Activated CD8-positive, alpha-beta memory T cell treated with anti-CD3 and anti-CD28 coated beads for 36 hours (primary cell): Measurements from ENCODE around the gene MAP4K5. TPM values are rescaled to one million over a fixed set of nuclear protein-coding genes. Genes with fewer than 3 reads are reported as not detected.

Source experiments
- CTCF ChIA-PET: fragments of 350-600 bp; sonication (Branson Sonifier 250); formaldehyde crosslinking; loops from one replicate; lab custom pipeline; 2021; ENCODE audit warnings: antibody characterized with exemption; lab: Charles Lee
- POLR2A ChIA-PET: fragments of 350-600 bp; sonication (Branson Sonifier 250); formaldehyde crosslinking; loops from one replicate; lab custom pipeline; 2021; ENCODE audit warnings: antibody characterized with exemption; lab: Charles Lee
- total RNA-seq, 2 experiments: library from RNA; stranded (reverse); gene quantifications; one replicate each; pipeline ENCODE4 v1.2.3, GENCODE V29; 2021

MAP4K5 gene
- total RNA-seq, 2 experiments from 2014 or later = 32.3 to 32.7 TPM

- ChIA-PET POLR2A (interaction anchor here (0.7 kb wide), 1 partner anchor 192 kb away, joined by 3 read pairs; no protein-coding TSS in a partner anchor), CTCF (interaction anchor here (0.8 kb wide), 1 partner anchor 9 kb away, joined by 3 read pairs; no protein-coding TSS in a partner anchor)
Measured at GRCh38 chr14:50425105-50425504, 107.3 kb downstream of the MAP4K5 start.

DNA sequence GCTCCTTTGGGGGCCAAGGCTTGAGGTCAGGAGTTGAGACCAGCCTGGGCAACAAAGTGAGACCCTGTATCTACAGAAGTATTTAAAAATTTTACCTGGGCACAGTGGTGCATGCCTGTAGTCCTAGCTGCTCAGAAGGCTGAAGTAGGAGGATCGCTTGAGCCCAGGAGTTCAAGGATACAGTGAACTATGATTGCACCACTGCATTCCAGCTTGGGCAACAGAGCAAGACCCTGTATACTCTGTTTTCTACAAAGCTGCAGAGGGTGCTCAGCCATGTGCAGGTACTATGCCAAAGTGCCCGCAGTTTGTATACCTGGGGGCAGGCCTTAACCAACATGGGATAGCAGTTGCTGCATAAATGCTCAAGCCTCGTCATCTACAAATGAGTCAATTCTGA, 108.8 kb downstream of the MAP4K5 start:
- ChIA-PET POLR2A (no interaction called here), CTCF (no interaction called here)

DNA sequence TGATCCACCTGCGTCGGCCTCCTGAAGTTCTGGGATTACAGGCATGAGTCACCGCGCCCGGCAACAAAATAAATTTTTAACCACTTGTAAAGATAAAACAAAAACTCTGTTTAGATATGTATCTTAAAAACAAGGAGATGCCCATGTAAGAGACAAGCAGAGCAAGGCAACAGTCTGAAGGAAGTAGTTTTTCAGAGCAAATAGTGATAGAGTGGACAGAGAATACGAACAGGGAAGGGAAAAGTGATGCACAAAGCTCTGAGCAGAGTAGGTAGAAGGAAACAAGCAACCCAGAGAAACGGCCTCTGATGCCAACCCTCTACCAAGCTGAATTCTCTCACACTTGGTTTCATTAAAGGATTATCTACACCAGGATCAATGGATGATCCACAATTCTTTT, 110.9 kb downstream of the MAP4K5 start:
- CTCF ChIA-PET = no interaction called here
- POLR2A ChIA-PET = no interaction called here

DNA sequence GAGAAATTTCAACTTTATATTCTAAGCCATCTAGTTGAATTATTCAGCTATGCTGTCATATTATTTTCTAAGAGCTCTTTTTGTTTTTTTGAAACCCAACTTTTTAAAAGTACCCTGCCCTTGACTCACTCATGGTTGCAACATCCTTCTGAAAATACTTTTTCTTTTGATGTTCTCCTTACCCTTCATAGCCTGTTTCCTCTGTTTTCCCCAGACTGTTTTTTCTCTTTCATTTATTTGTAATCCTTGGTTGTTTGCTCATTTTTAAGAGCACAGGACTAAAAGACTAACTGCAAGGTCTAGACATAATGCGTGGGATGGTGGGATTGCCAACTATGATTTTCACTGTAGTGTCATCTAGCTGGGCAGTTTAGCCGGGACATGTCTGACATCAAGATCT, 114.5 kb downstream of the MAP4K5 start:
- ChIA-PET POLR2A (no interaction called here), CTCF (no interaction called here)

DNA sequence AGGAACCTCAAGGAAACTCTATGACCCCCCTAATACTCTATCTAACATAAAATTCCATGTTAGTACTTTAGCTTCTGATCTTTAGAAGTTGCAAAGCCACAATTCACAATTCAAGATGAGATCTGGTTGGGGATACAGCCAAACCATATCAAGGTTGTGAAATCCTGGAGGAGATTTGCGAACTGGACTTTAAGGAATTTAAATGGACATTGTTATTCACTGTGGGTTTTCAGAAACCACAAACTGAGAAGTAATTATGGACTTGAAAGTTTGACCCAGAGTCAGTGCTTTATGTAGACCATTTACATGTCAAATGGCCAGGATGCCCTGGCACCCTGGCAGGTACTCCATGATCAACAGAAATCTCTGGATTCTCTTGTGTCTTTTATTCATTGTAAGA, 121.4 kb downstream of the MAP4K5 start:
- CTCF ChIA-PET = no interaction called here
- POLR2A ChIA-PET = no interaction called here

- CTCF ChIA-PET = no interaction called here
- POLR2A ChIA-PET = no interaction called here
Measured at GRCh38 chr14:50410071-50410470, 122.3 kb downstream of the MAP4K5 start.

DNA sequence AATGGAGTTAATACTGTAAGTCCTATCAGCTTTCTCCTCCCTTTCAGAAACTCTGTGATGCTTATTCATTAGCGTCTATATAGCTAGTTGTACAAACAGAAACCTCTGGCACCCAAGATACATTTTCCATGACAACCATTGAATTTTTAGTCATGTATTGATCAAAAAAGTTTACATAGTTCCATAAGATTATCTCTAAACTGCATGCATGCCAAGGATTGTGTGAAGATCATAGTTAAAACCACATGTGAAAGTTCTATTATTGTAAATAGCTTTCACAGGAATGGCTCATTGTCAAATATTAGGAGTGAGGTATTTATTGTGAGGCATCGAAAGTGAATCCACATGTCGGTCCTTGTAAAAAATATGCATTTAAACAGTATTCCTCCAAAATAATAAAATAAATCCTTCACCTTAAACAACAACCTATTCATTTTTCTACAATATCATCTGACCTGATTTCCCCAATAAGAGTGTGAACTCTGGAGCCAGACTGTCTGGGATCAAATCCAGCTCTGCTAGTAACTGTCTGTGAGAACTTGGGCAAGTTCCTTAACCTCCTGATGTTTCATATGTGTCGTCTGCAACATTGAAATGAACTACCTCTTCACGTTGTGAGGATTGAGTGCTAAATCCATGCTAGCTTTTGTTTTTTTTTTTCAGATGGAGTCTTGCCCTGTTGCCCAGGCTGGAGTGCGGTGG, 125.1 kb downstream of the MAP4K5 start:
- CTCF ChIA-PET = no interaction called here
- POLR2A ChIA-PET = interaction anchor here (0.6 kb wide), 2 partner anchors 120 to 310 kb away, joined by 7 to 17 read pairs; no protein-coding TSS in a partner anchor

- CTCF ChIA-PET = no interaction called here
- POLR2A ChIA-PET = no interaction called here
Measured at GRCh38 chr14:50403419-50403818, 128.9 kb downstream of the MAP4K5 start.

DNA sequence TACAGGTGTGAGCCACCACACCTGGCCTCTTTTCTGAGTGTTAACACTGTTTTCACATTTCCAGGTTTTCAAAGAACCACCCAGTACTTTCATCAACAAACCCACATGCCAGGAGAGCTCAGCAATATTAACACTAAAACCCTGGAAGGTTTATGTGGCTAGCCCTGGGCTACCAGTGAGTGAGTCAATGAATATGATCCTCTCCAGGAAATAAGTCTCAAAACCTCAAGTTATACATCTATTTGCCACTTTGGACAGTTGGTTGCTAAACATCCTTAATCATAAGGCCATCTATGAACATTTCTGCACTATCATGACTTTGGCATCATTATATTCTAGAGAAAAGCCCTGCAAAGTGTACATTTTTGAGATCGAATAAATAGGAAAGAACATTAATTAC, 129.4 kb downstream of the MAP4K5 start:
- ChIA-PET POLR2A (no interaction called here), CTCF (no interaction called here)

DNA sequence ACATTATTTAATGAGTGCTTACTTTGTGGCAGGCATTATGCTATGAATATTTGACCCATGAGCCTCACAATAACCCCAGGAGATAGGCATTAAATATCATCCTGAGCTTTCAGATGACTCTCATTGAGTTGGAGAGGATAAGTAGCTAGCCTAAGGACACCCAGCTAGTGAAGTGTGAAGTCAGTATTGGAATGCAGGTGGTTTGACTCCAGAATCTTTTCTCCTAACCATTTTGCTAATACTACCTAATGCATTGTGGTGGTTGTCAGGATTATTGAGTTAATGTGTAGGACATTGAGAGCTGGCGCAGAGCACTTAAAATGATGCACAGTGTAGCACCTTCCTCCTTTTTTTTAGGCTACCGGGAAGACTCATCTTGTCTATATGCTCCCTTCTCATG, 131.9 kb downstream of the MAP4K5 start:
- POLR2A ChIA-PET = no interaction called here

GRCh38 chr14:50399251-50400032, 132.9 kb downstream of the MAP4K5 start:
- ChIA-PET POLR2A (interaction anchor here (0.6 kb wide), 1 partner anchor 20 kb away, joined by 4 read pairs; no protein-coding TSS in a partner anchor), CTCF (no interaction called here)

More for the DNA sequence above, 131.9 kb downstream of the MAP4K5 start:
- CTCF ChIA-PET = no interaction called here

- POLR2A ChIA-PET = interaction anchor here (2.2 kb wide), 1 partner anchor 35 kb away, joined by 5 read pairs; no protein-coding TSS in a partner anchor
- CTCF ChIA-PET = interaction anchor here (0.7 kb wide), 1 partner anchor 26 kb away, joined by 4 read pairs; no protein-coding TSS in a partner anchor
Measured at GRCh38 chr14:50398189-50398580, 134.2 kb downstream of the MAP4K5 start.

DNA sequence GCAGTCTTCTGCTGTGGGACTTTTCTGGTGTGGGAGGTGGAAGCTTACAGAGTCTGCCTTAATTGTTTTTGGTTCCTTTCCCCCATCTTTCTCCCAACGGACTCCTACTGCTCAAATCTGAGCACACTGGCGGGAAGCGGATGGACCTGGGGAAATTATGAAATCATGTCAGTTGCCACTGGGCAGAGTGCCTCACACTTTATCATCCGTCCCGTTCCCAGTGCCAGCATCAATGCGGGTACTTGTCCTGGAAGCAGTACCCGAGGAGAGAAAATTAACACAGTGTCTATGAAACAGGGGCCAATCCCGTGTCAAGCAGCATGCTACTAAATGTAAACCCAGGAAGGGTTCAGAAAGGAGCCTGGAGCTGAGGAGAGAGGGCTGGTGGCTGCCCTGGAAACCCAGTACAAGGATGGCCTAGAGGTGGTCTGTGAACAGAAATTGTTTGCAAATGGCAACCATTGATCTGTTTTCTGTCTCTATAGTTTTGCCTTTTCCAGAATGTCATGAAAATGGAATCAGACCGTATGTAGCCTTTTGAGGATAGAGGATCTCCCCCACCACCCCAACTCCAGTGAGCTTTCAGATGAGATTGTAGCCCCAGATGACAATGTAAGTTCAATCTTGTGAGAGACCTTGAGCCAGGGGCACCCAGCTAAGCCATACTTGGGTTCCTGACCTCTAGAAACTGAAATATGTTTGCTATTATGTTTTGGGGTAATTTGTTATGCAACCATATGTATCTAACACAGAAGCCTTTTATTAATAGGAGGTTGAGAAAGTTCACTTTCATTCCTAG, 134.8 kb downstream of the MAP4K5 start:
- POLR2A ChIA-PET = interaction anchor here (2.2 kb wide), 1 partner anchor 35 kb away, joined by 5 read pairs; no protein-coding TSS in a partner anchor
- CTCF ChIA-PET = no interaction called here

GRCh38 chr14:50396631-50397389, 135.6 kb downstream of the MAP4K5 start, which contains the start of gene CDKL1:
Gene CDKL1 (minus strand): TSS chr14:50396881. CDS start chr14:50395868, 1,013 bp downstream.
- POLR2A ChIA-PET = interaction anchor here (2.2 kb wide), 1 partner anchor 34 kb away, joined by 5 read pairs; no protein-coding TSS in a partner anchor
- CTCF ChIA-PET = no interaction called here

- ChIA-PET CTCF (no interaction called here), POLR2A (no interaction called here)
Measured at GRCh38 chr14:50395448-50395847, 136.9 kb downstream of the MAP4K5 start.

GRCh38 chr14:50394713-50395112, 137.7 kb downstream of the MAP4K5 start:
- POLR2A ChIA-PET = no interaction called here
- CTCF ChIA-PET = interaction anchor here (0.6 to 1.3 kb wide), 2 partner anchors 52 to 57 kb away, joined by 3 read pairs; no protein-coding TSS in a partner anchor

DNA sequence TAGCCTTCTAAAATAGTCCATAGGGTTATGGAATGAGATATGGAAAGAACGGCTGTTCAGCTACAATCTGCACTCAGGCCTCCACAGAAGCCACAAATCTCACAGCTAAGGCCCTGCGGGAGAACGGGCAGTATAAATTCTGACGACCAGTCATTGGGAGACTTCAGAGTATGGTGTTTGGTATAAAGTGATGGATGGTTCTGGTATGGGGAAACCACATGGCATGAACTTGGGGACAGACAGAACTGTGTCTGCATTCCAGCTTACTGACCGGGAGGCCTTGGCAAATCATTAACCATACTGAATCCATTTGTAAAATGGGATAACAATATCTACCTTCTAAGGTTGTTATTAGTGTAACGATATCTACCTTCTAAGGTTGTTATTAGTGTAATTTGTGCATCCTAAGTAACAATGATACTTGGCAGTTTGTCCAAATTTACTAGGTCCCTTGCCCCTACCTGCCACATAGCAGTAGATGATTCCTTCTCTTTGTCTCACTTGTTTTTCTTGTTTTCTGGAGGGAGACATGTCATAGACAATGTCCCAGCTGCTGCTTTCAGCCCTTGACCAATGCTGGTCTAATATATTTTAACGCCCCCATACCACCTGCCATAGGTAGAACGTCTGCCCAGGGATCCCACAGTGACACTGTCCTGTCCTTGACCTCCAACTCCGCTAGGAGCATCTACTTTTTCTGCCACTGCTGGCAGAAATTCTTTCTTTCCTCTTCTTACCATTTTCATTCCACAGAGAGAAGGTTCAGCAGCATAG, 142.5 kb downstream of the MAP4K5 start:
- ChIA-PET CTCF (no interaction called here), POLR2A (no interaction called here)
